Bone marrow (tissue), 2 donors: ENCODE results near the gene KIF5A.
"Not testable (repeated sequence)": the region's sequence is repeated elsewhere in the genome, so short reads cannot be mapped to it uniquely, and the experiment has no call there.

ENCODE experiments used
- DNase-seq, 2 donors: peaks; one replicate each; lab custom pipeline; 2025; lab: John Stamatoyannopoulos, UW

The KIF5A gene

GRCh38 chr12:57607958-57608663 is 58.3 kb downstream of the KIF5A start:
- no peak for DNase-seq

DNA sequence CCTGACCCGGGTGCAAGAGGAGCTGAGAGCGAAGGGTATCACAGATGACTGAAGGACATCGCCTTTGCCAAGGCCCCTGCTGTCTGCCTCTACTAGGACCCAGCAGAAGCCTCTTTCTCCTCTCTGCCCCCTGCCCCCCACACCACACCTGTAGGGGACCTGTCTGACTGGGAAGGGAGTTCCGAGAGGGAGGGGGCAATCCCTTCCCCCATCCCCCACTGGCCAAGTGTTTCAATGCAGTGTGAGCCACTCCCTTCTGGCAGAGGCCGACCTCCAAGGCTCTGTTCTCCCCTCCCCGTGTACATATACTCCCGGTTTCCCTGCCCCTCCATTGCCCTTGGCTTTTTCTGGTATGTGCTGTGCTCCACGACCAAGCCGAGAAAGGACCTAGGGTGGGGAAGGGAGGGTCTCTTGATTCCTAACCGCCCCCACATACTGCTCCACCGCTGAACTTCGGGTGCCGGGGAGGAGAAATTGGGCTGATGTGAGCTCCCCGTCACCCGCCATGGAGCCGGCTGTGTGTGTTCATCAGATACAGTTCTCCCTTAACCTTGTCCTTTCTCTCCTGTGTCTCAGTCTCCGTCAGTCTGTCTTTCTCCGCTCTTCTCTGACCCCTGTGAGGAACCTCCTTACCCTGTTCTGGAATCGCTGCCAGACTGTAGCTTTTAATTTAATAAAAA is 59.4 kb downstream of the KIF5A start:
- no peak for DNase-seq

DNA sequence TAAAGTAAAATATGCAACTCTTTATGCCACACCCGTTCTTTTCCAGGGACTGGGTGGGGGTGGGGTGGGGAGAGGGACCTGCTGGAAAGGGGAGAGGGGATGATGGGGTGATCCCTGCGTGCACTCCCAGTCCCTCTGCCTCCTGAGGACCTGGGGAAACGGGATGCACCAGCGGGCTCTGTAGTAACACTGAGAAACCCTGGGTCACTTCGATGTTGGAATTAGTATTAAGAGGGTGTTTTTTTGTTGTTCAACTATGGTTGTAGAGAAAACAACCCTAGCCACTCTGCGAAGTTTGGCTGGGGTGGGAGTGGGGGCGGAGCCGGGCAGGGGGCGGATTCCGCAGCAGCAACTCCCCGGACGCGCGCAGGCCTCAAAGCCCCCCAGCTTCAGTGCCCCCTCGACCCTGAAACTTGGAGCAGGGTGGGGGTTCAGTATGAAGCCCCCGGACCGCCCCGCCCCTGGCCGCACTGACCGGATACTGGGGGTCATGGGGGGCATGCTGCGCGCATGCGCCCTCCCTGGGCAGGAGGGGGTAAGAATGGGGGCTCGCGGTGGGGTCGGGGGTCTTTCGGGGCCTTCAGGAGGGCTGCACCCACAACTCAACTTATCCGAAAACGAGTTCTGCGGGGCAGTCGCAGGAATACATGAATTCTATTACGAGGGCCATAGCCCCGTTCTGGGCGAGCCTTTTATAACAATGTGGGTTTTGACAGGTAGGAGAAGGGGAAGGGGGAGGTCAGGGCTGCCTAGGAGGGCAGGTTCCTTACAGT is 60.1 kb downstream of the KIF5A start:
- DNase-seq, result no peak

GRCh38 chr12:57610554-57611107 is 60.8 kb downstream of the KIF5A start:
- no peak for DNase-seq

DNA sequence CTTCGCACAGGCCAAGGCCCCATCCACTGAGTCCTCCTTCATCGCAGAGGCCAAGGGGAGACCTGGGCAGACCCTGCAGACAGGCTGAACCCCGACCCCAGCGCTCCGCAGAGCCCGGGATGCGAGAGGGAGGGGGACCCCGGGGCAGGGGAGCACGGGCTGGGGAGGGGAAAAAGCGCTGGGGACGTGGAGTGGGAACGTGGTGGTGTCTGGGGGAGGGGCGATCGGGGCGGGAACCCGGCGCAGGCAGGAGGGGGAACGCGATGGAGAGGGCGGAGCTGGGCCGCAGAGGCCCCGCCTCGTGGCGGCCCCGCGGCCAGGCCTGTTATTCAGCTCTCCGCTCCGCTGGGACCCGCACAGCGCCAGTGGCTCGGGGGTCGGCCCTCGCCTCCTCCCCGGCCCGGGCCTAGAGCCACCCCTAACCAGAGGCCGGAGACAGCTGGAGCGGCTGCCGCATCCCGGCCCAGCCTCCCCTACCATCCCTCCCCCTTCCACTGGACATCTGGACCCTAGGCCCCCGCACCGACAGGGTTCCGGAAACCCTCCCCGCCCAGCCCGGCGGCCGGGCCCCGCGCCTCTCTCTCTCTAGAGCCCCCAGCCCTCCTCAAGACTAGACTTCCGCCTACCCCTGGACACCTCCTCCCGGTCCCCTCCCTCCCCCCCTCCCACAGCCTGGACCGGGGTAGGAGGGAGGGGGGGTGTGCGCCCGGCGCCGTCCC is 61.4 kb downstream of the KIF5A start, which contains the start of gene ARHGEF25:
TSS of gene ARHGEF25 (plus strand) at position 328 of the 719 bp plus-strand sequence. CDS start 460 bp downstream, outside the sequence.
- DNase-seq, result no peak

DNA sequence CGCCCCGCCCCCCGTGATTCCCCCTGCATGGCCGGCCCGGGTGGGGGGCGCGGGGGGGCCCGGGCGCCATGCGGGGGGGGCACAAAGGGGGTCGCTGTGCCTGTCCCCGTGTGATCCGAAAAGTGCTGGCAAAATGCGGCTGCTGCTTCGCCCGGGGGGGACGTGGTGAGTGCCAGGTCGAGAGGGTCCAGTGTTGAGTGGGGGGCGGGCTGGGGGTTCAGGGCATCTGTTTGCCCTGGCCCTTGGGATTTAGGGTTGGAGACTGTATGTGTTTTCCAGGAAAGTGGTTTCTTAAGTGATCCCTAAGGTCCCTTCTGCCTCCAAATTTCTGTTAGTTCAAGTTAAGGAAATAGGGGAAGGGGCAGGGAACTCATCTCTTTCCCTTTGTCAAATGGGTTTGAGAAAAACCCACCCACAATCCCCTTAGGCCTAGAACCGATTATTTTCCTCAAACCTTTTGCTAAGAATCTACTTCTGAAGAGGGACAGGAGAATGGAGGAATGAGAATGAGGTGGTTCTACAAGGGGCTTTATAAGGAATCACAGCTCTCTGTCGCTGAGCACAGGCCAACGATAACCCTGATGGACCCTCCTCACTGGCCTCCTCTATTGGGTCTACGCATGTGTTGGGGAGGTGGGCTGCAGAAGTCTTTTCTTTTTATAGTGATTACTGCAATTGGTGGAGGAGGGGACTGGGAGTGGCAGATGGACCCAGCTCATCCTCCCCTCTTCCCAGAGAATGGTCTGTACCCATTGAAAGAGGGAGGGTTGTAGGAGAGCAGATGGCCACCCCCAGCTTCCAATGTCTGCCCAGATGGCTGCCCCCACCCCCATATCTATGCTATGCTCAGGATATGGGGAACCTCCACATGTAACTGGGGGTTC is 62.2 kb downstream of the KIF5A start:
- no peak for DNase-seq

DNA sequence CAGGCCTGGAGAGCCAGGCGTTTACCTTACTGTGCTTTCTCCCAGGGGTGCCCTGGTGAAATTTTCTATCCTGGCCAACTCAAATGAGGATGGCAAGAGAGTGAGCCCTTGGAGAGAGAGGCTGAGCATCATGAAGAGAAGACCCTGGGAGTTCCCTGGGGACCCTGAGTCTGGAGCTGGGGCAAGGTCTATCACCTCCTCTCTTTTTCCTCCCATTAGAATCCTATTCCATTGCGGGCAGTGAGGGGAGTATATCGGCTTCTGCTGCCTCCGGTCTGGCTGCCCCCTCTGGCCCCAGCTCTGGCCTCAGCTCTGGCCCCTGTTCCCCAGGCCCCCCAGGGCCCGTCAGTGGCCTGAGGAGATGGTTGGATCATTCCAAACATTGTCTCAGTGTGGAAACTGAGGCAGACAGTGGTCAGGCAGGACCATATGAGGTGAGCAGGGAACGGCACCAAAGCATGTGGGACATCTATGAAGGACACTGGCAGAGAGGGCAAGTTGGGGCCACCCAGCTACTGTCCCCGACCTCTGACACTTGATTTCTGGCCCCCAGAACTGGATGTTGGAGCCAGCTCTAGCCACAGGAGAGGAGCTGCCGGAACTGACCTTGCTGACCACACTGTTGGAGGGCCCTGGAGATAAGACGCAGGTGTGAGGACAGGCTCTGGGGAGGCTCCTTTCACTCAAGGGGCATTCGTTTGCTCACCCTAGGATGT is 63.0 kb downstream of the KIF5A start:
- no peak for DNase-seq

- DNase-seq, result no peak
Observed at GRCh38 chr12:57613427-57614109, 63.7 kb downstream of the KIF5A start.

DNA sequence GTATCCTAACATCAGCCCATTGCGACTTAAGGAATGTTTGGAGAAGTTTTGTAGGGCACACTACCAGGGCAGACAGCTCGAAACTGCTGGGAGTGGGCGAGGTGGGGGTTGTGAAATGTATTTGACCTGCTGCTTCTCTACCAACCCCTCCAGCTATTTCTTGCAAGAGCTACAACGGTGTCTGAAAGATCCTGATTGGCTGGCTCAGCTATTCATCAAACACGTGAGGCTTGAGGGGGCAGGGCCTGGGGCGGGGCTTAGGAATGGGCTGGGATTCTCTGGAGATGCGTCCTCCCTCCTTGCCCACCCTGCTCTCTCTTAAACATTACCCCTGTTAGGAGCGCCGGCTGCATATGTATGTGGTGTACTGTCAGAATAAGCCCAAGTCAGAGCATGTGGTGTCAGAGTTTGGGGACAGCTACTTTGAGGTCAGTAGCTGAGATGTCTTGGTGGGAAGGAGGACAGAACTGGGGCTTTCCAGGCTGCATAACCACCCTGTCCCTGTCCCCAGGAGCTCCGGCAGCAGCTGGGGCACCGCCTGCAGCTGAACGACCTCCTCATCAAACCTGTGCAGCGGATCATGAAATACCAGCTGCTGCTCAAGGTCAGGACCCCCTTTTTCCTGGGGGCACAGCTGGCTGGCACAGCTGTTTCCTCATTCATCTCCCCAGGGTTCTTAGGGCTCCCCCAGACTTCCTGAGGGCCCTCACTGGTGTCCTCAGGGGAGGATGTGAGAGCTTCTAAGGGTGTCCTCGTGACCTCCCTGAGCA is 64.5 kb downstream of the KIF5A start:
- DNase-seq, result no peak

DNA sequence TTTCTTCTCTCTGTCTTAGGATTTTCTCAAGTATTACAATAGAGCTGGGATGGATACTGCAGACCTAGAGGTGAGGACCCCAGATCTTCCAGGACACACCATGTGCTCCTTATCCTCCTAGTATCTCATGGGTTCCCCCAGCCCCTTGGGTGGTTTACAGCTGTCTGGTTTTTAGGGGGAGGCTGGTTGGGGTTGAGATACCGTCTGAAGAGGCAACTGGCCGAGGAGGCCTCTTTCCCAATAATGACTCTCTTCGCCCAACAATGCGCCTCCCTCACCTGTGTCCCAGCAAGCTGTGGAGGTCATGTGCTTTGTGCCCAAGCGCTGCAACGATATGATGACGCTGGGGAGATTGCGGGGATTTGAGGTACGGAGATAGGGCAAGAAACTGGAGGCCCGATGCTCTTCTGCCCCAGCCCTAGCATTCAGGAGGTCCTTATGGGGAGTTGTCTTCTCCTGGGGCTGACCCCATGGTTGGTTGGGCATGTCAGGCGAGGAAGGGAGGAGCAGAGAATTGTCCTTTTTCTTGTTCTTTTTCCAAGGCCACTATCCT is 65.2 kb downstream of the KIF5A start:
- DNase-seq, result no peak

DNA sequence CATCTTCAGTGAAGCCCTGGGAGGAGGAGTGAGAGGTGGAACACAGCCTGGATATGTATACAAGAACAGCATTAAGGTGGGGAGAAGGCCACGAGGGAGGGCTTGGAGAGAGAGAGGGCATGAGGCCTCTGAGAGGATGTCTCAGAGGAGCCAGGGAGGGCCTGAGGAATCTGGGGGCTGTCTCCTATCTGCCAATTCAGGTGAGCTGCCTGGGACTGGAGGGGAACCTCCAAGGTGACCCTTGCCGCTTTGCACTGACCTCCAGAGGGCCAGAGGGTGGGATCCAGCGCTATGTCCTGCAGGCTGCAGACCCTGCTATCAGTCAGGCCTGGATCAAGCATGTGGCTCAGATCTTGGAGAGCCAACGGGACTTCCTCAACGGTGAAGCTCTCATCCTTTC is 65.8 kb downstream of the KIF5A start:
- no peak for DNase-seq

DNA sequence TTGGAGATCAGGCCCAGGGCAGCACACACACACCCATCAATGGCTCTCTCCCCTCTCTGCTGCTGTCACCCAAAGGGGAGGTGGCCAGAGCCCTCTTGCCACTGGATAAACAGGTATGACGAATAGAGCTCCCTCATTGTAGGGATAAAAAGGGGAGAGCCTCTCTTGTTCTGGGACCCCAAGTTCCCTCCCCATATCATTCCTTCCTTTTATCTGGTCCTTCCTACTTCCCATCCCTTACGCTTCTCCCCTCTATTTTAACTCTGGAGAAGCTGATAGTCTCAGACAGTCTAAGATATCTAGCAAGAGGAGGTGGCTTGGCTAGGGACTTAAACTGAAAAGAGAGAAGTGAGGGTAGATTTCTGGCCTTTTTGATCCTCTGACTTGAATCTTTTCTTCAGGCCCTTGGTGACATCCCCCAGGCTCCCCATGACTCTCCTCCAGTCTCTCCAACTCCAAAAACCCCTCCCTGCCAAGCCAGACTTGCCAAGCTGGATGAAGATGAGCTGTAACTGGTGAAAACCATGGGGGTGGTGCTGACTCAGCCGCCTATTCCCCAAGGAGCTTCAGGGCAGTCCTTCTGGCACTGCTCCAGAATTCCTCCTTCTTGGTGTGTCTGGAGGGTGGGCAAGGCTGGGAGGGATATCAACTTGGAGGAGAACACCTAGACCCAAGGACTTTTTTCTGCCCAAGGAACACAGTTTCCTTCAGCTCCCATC is 66.7 kb downstream of the KIF5A start:
- DNase-seq, result no peak

DNA sequence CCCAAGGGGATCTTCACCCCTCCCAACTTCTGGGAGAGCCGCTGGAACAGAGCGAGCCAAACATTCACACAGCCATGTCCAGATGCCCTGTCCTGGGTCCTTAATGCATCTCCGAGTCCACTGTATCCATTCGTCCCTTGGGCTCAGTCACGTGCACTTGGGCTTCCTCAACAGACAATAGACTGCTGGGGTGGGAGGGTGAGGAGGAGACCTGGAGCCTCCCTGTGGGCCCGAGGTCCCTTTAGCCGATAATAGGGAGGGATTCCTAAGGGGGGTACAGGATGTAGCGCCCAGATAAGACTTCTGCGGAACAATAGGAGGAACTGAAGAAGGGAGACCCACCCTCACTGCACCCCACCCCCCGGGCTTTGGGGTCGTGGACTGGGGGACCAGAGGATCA is 68.1 kb downstream of the KIF5A start:
- no peak for DNase-seq

DNA sequence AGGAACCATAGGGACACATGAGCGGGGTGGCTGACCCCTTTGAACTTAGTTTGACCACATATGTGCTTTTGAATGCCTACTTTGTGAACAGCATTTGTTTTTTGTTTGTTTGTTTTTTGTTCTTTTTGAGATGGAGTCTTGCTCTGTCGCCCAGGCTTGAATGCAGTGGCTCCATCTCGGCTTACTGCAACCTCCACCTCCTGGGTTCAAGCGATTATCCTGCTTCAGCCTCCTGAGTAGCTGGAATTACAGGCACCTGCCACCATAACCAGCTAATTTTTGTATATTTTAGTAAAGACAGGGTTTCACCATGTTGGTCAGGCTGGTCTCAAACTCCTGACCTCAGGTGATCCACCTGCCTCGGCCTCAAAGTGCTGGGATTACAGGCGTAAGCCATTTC is 68.6 kb downstream of the KIF5A start:
- not testable (repeated sequence) for DNase-seq

- no peak for DNase-seq
Observed at GRCh38 chr12:57618966-57619433, 69.2 kb downstream of the KIF5A start.

DNA sequence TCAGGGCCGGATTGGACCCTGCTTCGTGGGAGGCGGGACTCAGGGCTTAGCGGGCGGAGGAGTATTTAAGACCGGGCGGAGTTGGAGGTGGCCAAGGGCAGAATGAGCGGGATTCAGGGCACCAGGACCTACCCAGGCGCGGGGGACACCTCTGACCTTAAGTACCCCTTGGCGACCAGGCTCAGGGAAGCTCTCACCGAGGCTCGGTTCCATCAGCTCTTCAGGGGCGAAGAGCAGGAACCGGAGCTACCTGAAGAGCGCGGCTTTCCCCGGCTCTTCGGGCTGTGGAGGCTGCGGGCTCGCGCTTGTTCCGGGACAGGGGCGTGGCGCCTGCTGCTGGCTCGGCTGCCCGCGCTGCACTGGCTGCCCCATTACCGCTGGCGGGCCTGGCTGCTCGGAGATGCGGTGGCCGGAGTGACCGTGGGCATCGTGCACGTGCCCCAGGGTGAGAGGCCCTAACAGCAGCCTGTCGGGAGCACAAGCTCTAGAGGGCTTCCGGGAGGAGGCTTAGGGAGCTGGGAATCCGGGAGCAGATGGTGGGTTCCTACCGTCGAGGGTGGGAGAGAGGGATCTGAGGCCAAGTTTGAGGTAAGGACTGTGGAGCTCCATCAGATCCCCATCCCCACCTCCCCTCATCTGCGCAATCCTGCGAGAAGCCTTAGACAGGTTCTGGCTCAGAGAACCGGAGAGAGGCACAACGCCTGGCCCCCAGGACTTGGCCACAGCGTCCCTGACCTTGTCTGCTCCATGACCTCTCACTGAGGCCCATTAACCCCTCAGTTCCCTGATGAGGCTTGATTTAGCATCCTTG is 69.8 kb downstream of the KIF5A start:
- DNase-seq, result no peak
